SKM-1 treated with dmso at 0.1 percent for 144 hours (cell line): Measurements from ENCODE around the gene RCE1.

Source experiments
- DNase-seq: peaks from one replicate; lab custom pipeline; 2025; ENCODE audit not compliant: unreplicated experiment; lab: John Stamatoyannopoulos, UW

RCE1 gene

GRCh38 chr11:66868082-66868725 lies 25.0 kb downstream of the RCE1 start:
- DNase-seq: no peak

DNA sequence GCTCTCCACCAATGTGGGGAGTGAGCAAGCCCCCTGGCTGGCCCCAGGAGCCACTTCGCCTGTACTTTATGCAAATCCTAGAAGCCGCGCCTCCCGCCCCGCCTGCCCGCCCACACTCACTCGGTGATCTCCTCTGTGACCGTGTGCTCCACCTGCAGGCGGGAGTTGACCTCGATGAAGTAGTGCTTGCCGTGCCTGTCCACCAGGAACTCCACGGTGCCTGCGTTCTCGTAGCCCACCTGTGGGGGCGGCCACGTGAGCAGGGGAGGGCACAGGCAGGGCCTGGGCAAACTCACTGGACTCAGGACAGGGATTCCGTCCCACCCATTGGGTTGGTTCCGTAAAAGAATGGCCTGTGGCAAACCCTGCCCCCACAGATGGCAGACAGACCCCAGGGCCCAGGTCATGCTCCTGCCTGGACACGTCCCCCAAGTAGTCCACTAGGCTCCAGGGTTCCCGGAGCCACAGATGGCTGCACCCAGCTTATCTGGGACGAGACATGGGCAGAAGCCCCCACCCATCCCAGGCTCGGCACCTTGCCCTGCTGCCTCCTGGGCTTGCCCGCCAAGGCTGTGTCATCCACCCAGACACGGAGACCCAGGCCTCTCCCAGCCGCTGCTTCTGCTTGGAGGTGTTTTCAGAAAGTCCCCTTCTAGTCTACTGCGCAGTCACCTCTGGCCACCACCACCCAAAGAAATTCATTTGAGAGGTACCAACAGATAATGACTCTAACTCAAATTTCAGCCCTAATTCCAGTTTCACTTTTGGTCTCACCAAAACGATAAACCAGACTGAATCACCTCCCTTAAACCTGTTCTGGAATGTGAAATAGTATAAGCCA lies 25.7 kb downstream of the RCE1 start:
- DNase-seq: no peak

GRCh38 chr11:66869567-66869870 lies 26.3 kb downstream of the RCE1 start:
- DNase-seq: no peak

- DNase-seq: no peak
Observed at GRCh38 chr11:66870131-66870530, 26.9 kb downstream of the RCE1 start.

DNA sequence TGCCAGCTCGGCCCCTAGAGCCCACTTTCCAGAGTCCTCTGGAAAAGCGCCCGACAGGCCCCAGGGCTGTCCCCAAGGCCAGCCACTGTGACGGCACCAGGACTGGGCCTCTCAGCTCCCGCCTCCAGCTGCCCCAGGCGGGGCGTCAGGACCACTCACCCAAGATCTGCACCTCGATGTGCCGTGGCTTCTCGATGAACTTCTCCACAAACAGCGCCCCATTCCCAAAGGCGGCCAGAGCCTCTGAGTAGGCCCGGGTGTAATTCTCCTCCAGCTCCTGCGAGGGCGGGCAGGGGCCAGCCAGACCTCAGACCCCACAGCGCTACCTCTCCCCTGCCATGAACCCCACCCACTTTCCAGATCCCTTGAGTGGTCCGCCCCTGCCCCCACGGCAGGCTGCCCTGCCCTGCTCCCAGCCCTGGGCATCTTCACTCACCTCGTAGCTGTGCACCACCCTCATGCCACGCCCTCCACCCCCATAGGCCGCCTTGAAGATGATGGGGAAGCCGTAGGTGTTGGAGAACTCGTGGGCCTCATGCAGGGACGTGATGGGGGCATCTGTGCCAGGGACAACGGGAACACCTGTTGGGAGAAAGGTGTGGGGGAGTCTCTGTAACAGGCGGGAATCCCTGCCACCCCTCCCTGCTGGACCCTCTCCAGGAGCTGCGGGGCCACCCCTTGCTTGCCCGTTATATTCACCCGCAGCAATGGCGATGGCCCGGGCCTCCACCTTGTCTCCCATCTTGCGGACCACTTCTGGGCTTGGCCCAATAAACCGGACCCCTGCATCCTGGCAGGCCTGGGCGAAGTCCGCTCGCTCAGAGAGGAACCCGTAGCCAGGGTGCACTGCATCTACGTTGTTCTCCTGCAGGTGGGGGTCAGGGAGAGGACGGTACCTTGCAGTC lies 27.6 kb downstream of the RCE1 start:
- DNase-seq: no peak

DNA sequence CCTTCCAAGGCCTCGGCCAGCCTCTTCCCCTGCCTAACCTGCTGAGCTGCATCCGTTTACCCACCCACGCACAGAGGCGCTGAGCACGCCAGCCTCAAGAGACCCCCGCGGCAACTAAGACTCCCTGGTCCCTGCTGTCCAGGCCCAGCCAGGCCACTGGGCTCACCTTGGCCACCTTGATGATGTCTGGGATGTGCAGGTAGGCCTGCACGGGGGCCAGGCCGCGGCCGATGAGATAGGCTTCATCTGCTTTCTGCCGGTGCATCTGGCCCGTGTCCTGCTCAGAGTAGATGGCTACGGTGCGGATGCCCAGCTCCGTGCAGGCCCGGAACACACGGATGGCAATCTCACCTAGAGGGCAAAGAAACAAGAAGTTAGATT lies 28.3 kb downstream of the RCE1 start:
- DNase-seq: no peak

GRCh38 chr11:66874232-66874631 lies 31.0 kb downstream of the RCE1 start:
- DNase-seq: no peak

GRCh38 chr11:66875378-66875777 lies 32.1 kb downstream of the RCE1 start:
- no peak for DNase-seq

DNA sequence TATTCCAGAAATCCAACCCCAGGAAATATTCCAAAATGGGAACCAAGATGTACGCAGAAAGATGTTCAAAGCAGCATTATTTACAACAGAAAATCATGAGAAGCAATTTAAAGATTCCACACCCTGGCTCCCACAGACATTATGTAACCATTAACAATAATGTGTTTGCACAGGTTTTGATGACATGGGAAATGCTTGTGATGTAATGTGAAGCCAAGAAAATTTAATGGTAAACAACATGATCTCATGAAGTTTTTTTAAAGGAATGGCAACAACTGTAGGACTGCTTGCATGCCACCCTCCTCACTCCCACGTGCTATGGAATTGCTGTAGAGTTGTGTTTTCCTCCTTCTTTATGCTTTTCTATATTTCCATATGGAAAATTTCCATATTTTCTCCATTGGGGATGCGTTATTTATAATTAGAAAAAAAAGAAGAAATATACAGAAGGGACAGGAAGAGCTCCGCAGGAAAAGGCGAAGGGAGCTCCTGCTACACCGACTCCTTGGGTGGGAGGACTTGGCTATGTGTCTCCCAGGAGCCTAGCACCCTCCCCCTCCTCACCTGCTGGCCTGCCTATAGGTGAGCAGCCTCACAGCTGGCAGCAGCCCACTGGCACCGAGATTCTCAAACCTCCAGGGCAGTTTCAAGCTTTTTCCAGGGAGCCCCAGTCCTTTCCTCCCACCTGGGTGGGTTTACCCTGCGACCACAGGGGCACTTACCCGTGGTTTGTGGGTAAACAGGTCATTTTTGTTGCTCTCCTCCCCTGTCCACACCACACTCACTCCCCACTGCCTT lies 34.5 kb downstream of the RCE1 start:
- no peak for DNase-seq

DNA sequence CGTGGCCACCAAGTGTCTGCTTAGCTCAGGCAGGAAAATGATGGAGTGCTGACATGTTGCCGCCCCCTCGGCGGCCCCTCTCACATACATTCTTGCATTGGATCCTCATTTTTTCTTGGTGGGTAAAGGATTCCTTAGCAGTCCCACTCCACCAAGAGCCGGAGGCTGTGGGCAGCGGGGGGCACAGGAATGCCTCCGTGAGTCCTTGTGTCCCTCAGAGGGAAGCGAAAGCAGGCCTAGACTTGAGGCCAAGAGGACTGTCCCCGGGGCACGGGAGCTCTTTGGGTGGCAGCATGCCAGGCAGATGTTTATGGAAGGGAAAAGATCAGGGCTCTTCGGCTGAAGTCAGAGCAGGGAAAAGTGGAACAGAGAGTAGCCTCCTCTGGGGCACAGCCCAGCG lies 35.2 kb downstream of the RCE1 start:
- no peak for DNase-seq

DNA sequence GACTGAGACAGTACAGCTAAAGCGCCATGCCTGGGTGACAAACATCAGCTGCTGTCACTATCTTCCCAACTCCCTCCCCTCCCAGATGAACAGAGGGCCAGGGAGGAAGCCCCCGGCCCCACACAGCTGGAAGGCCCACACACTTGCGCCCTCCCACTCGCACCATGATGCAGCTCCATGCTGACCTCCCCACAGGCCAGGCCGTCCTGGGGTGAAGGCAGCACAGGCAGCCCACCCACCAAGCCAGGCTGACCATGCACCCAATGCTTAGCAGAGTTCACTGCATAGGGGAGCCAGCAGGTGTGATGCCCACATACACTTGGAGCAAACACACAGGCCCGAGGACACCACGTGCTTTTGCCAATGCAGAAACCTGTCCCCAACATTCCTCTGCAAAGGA lies 35.8 kb downstream of the RCE1 start:
- DNase-seq: no peak

DNA sequence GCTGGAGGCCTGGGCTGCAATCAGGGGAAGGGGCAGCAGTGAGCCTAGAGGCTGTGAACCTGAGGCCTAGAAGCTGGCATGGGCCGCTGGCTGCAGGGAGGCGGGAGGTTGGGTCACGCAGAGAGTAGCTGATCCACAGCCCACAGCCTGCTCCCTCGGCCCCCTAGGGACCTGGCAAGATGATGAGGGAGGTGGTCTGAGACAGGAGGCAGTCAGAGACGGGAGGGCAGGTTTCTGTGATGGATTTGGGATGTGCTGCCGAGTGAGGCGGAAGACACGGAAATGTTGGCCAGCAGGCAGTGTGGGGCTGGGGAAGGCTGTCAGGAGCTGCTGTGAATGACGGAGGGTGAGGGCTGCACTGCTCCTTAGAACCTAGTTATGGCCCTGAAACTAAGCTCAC lies 36.3 kb downstream of the RCE1 start:
- no peak for DNase-seq

GRCh38 chr11:66879999-66880398 lies 36.8 kb downstream of the RCE1 start:
- DNase-seq: no peak

DNA sequence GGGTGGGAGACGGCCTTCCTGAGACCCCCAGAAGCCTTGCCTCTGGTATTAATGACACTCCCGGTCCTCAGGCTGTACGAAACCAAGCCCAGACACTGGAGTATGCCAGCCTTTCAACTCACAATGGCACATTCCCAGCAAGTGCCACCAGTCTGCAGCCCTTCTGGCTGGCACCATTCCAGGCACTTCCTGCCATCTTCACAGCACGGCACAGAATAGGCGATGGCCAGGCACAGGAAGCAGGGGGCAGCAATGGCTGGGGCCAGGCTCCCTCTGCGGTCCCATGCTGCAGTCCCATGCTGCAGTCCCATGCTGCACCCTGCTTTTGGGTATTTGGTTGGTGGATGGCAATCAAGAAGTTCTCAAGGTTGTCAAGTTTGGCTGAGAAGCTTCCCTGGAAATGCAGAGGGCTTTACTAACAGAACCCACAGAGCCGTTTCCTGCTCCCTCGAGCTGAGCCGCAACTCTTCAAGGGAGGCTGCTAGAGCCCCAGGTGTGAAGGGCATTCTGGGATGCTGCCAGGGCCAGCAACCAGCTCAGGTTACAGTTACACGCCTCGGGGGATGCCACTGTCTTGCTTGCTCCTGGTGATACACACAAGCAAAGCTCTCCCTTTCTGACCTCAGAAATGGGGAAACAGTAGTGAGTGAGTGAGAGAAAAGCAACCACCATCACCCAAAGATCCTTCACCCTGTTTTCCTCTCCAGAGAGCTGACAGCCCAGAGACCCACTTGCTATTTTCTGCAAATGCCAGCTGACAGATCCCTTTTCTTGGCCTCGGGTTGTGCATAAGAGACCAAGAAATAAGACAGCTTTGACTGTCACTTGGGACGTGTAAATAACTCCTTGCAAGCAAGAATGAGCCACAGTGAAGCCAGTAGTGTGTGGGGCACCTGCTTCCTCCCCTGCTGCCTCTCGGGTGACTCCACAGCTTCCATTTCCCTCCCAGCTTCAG lies 37.5 kb downstream of the RCE1 start:
- DNase-seq: no peak

DNA sequence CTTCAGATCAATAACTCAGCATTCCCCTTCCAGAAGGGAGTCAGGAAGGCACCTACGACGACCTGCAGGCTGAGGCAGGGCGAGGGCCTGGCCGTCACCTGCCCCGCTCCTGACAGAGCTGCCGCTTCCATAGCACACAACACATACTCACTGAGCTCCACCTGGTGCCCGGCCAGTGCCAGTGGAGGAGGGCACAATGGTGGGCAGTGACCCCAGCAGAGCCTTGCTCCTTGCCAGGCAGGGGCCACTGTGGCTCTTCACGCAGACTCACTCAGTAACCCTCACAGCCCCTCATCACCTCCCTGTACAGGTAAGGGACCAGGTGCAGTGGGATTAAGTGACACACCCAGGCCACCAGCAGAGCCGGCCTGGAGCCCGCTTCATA lies 38.2 kb downstream of the RCE1 start:
- no peak for DNase-seq

GRCh38 chr11:66881927-66882452 lies 38.7 kb downstream of the RCE1 start:
- DNase-seq: no peak

- DNase-seq: no peak
Observed at GRCh38 chr11:66882561-66883015, 39.3 kb downstream of the RCE1 start.

GRCh38 chr11:66883016-66883965 lies 40.0 kb downstream of the RCE1 start:
- peak; percentile 26 for DNase-seq
